ENCODE data around the gene OR6B2.
"Not testable (repeated sequence)": the region's sequence is repeated elsewhere in the genome, so short reads cannot be mapped to it uniquely, and the experiment has no call there.

Gene OR6B2

GRCh38 chr2:240030379-240031094 is at the start of gene OR6B2:
Gene OR6B2 (minus strand): TSS chr2:240030429. CDS start chr2:240030429, 0 bp downstream.
- DNase-seq (ENCODE audit: low spot score), result no peak
- FAIRE-seq, result no peak

GRCh38 chr2:240078631-240079030 is 48.4 kb upstream of the OR6B2 start:
- FAIRE-seq (no peak), DNase-seq (ENCODE audit: low spot score) (no peak)

- DNase-seq (ENCODE audit: low spot score), result no peak
- no peak for FAIRE-seq
Observed at GRCh38 chr2:240077442-240077841, 47.2 kb upstream of the OR6B2 start.

- FAIRE-seq (no peak), DNase-seq (ENCODE audit: low spot score) (no peak)
Observed at GRCh38 chr2:240074545-240074944, 44.3 kb upstream of the OR6B2 start.

- FAIRE-seq, result no peak
Observed at GRCh38 chr2:240070907-240071306, 40.7 kb upstream of the OR6B2 start.

GRCh38 chr2:240069829-240070228 is 39.6 kb upstream of the OR6B2 start:
- FAIRE-seq (no peak), DNase-seq (ENCODE audit: low spot score) (no peak)

More at GRCh38 chr2:240070907-240071306, 40.7 kb upstream of the OR6B2 start:
- no peak for DNase-seq (ENCODE audit: low spot score)

GRCh38 chr2:240068193-240068592 is 38.0 kb upstream of the OR6B2 start:
- DNase-seq (ENCODE audit: low spot score) (no peak), FAIRE-seq (no peak)

- DNase-seq (ENCODE audit: low spot score), result no peak
- FAIRE-seq, result no peak
Observed at GRCh38 chr2:240066489-240066888, 36.3 kb upstream of the OR6B2 start.

GRCh38 chr2:240064898-240065297 is 34.7 kb upstream of the OR6B2 start:
- DNase-seq (ENCODE audit: low spot score), result no peak
- no peak for FAIRE-seq

- peak; percentile 40 for DNase-seq (ENCODE audit: low spot score)
- FAIRE-seq, result no peak
Observed at GRCh38 chr2:240060977-240061591, 30.9 kb upstream of the OR6B2 start.

- no peak for FAIRE-seq
- no peak for DNase-seq (ENCODE audit: low spot score)
Observed at GRCh38 chr2:240056678-240057077, 26.4 kb upstream of the OR6B2 start.

- DNase-seq (ENCODE audit: low spot score) (no peak), FAIRE-seq (no peak)
Observed at GRCh38 chr2:240055177-240055917, 25.1 kb upstream of the OR6B2 start.

GRCh38 chr2:240053173-240054155 is 23.2 kb upstream of the OR6B2 start, which contains the start of gene OR6B3:
Gene OR6B3 (minus strand): TSS chr2:240053521.
- FAIRE-seq, result peak; percentile 37
- no peak for DNase-seq (ENCODE audit: low spot score)

- no peak for DNase-seq (ENCODE audit: low spot score)
- no peak for FAIRE-seq
Observed at GRCh38 chr2:240052524-240052923, 22.3 kb upstream of the OR6B2 start.

GRCh38 chr2:240051697-240052096 is 21.5 kb upstream of the OR6B2 start:
- DNase-seq (ENCODE audit: low spot score) (no peak), FAIRE-seq (no peak)

GRCh38 chr2:240050278-240050677 is 20.0 kb upstream of the OR6B2 start:
- DNase-seq (ENCODE audit: low spot score) (no peak), FAIRE-seq (no peak)

GRCh38 chr2:240048237-240048636 is 18.0 kb upstream of the OR6B2 start:
- no peak for FAIRE-seq
- no peak for DNase-seq (ENCODE audit: low spot score)

GRCh38 chr2:240045098-240045497 is 14.9 kb upstream of the OR6B2 start:
- FAIRE-seq (no peak), DNase-seq (ENCODE audit: low spot score) (no peak)

GRCh38 chr2:240044096-240044495 is 13.9 kb upstream of the OR6B2 start:
- not testable (repeated sequence) for DNase-seq (ENCODE audit: low spot score); FAIRE-seq

GRCh38 chr2:240043279-240043989 is 13.2 kb upstream of the OR6B2 start:
- no peak for DNase-seq (ENCODE audit: low spot score)
- FAIRE-seq, result peak; percentile 9

Data from urothelium cell line (cell line).